Endothelial cell of umbilical vein (primary cell): ENCODE data around the gene HMCN1. TPM values are rescaled to one million over a fixed set of nuclear protein-coding genes. Genes with fewer than 3 reads are reported as not detected.

ENCODE experiments used
- BruUV-seq: library from RNA; stranded (reverse); fragments of 400-500 nt; replicated peaks from 2 replicates; lab custom pipeline; 2021; lab: Mats Ljungman, UMichigan
- CTCF ChIA-PET: fragments of 300-600, 350-600 bp; sonication (Branson Sonifier 250); formaldehyde crosslinking; loops from one replicate; lab custom pipeline; 2021; ENCODE audit warnings: antibody characterized with exemption, inconsistent platforms; lab: Charles Lee
- POLR2A ChIA-PET: fragments of 300-600, 350-600 bp; sonication (Branson Sonifier 250); formaldehyde crosslinking; loops from one replicate; lab custom pipeline; 2021; ENCODE audit warnings: antibody characterized with exemption, inconsistent platforms; lab: Charles Lee
- DNase-seq: peaks from one replicate; pipeline ENCODE4 v3.0.0-alpha.2; 2011; ENCODE audit warnings: low read depth, low spot score
- FAIRE-seq: peaks from 2 replicates; lab custom pipeline; 2011; peaks lifted over from hg19 to GRCh38; lab: Jason Lieb, UNC
- H2AFZ ChIP-seq: 2 replicates; pipeline ENCODE4 v1.6.0; 2012; ENCODE audit warnings: low read depth, low read length, control low read depth, inconsistent platforms
- H3K27ac ChIP-seq: 2 replicates; pipeline ENCODE4 v1.5.1; 2011; ENCODE audit warnings: low read depth, mild to moderate bottlenecking, control low read depth, low read length, moderate library complexity; ENCODE audit not compliant: insufficient read depth
- H3K27me3 ChIP-seq, 2 experiments: 2 replicates each; pipeline versions ENCODE4 v1.6.0 to v1.6.1; 2011; ENCODE audit warnings: low read length in 2 of 2, mixed read lengths in 1 of 2; ENCODE audit not compliant: control insufficient read depth in 2 of 2, insufficient read depth in 2 of 2
- H3K36me3 ChIP-seq, 2 experiments: 2 replicates in 1 of 2; 3 replicates in 1 of 2; pipeline ENCODE4 v1.5.1; 2011; ENCODE audit warnings: low read length in 2 of 2, mild to moderate bottlenecking in 1 of 2, moderate library complexity in 1 of 2; ENCODE audit not compliant: control insufficient read depth in 2 of 2, insufficient read depth in 2 of 2; ENCODE audit errors: extremely low read depth in 1 of 2
- H3K4me1 ChIP-seq: 3 replicates; pipeline ENCODE4 v1.5.1; 2011; ENCODE audit warnings: mild to moderate bottlenecking, low read length; ENCODE audit not compliant: control insufficient read depth, insufficient read depth; ENCODE audit errors: extremely low read depth
- H3K4me2 ChIP-seq: 2 replicates; pipeline ENCODE4 v1.6.1; 2011; ENCODE audit warnings: low read length, control low read depth, mixed read lengths; ENCODE audit not compliant: insufficient read depth
- H3K4me3 ChIP-seq, 3 experiments: fragments of 200-600 bp in 1 of 3; sonication (generic), shearing (Covaris generic) in 1 of 3; replicated peaks in 1 of 3; 2 replicates each; pipeline ENCODE4 v1.5.1; 2011 to 2016; ENCODE audit warnings: control low read depth in 3 of 3, low read length in 3 of 3, mild to moderate bottlenecking in 2 of 3, inconsistent platforms in 1 of 3, low read depth in 1 of 3, moderate library complexity in 1 of 3; ENCODE audit not compliant: insufficient read depth in 1 of 3
- H3K79me2 ChIP-seq: 2 replicates; pipeline ENCODE4 v1.6.0; 2012; ENCODE audit warnings: low read length, inconsistent platforms; ENCODE audit not compliant: control insufficient read depth, insufficient read depth
- H3K9ac ChIP-seq: replicated peaks from 2 replicates; pipeline ENCODE3; 2011; ENCODE audit warnings: low read length, control low read depth; ENCODE audit not compliant: insufficient read depth; ENCODE audit errors: extremely low read depth
- H3K9me1 ChIP-seq: replicated peaks from 3 replicates; pipeline ENCODE4 v1.6.0; 2011; ENCODE audit warnings: mild to moderate bottlenecking, low read length; ENCODE audit not compliant: control insufficient read depth, insufficient read depth; ENCODE audit errors: extremely low read depth
- H3K9me3 ChIP-seq: replicated peaks from 2 replicates; pipeline ENCODE4 v1.5.1; 2012; ENCODE audit warnings: low read length, inconsistent platforms; ENCODE audit not compliant: control insufficient read depth, insufficient read depth
- H4K20me1 ChIP-seq: replicated peaks from 2 replicates; pipeline ENCODE3; 2011; ENCODE audit warnings: mild to moderate bottlenecking, low read length; ENCODE audit not compliant: control insufficient read depth, insufficient read depth; ENCODE audit errors: extremely low read depth
- EZH2 ChIP-seq: IDR thresholded peaks from 2 replicates; pipeline ENCODE4 v1.6.1; 2012; ENCODE audit warnings: borderline replicate concordance, low read depth, mild to moderate bottlenecking, moderate library complexity, low read length, inconsistent platforms; ENCODE audit not compliant: severe bottlenecking
- FOS ChIP-seq: IDR thresholded peaks from 2 replicates; pipeline ENCODE4 v1.6.1; 2011; ENCODE audit warnings: mild to moderate bottlenecking, low read length, moderate library complexity, borderline replicate concordance; ENCODE audit not compliant: insufficient read depth
- GATA2 ChIP-seq: IDR thresholded peaks from 2 replicates; pipeline ENCODE4 v1.7.0; 2011; ENCODE audit warnings: low read depth, mild to moderate bottlenecking, moderate library complexity, mixed read lengths, low read length; ENCODE audit not compliant: insufficient read length, insufficient read depth
- JUN ChIP-seq: IDR thresholded peaks from 2 replicates; pipeline ENCODE4 v1.6.1; 2011; ENCODE audit warnings: borderline replicate concordance, low read depth; ENCODE audit not compliant: insufficient read length, insufficient read depth
- MYC ChIP-seq: IDR thresholded peaks from one replicate; pipeline ENCODE4 v1.6.1; 2011; ENCODE audit warnings: mild to moderate bottlenecking, low read depth, low read length
- POLR2A ChIP-seq: IDR thresholded peaks from 2 replicates; pipeline ENCODE4 v1.6.1; 2012; ENCODE audit warnings: low read depth, mild to moderate bottlenecking, control low read depth, low read length
- POLR2AphosphoS5 ChIP-seq: IDR thresholded peaks from 2 replicates; pipeline ENCODE4 v1.6.1; 2012; ENCODE audit warnings: low read depth, mild to moderate bottlenecking, control low read depth, low read length, moderate library complexity; ENCODE audit not compliant: insufficient read depth
- dilution Hi-C: fragments of 300-500 bp; cut with MboI; formaldehyde crosslinking; loops from one replicate; pipeline ENCODE4 v1.15.0; 2019; ENCODE audit warnings: low sequenced_read_pairs; ENCODE audit not compliant: extremely low pct_ligation_motif_present
- intact Hi-C: fragments of 100-400 bp; cut with micrococcal nuclease; formaldehyde crosslinking; loops from one replicate; pipeline ENCODE4 v1.10.0; 2022
- polyA plus RNA-seq, 4 experiments: library from polyadenylated mRNA; depleted of rRNA in 3 of 4; stranded (reverse) in 3 of 4; unstranded in 1 of 4; fragments of >200 nt; gene quantifications; 2 replicates each; pipeline versions ENCODE4 v1.2.1 to v1.2.3, GENCODE V29; 2011 to 2012; ENCODE audit warnings: missing spikeins in 1 of 4
- total RNA-seq: library from RNA; stranded (reverse); gene quantifications from 2 replicates; pipeline ENCODE4 v1.2.3, GENCODE V29; 2021
- TF ChIP-seq, protein P1 (sequence below): IDR thresholded peaks from 2 replicates; pipeline ENCODE4 v1.6.1; 2011; ENCODE audit not compliant: insufficient read depth, insufficient read length
- TF ChIP-seq, protein P2 (sequence below), 2 donors: IDR thresholded peaks; 1 replicate in 1 of 2; 2 replicates in 1 of 2; pipeline ENCODE4 v1.5.1; 2011; ENCODE audit warnings: low read length in 2 of 2, mild to moderate bottlenecking in 2 of 2, moderate library complexity in 2 of 2, control low read depth in 1 of 2, inconsistent platforms in 1 of 2, low read depth in 1 of 2; ENCODE audit not compliant: insufficient read depth in 1 of 2; ENCODE audit errors: extremely low read depth in 1 of 2

Gene HMCN1
- total and polyA plus RNA-seq, 2 donors (not counting 3 experiments of a cell fraction or from before 2014, with no cell fraction given): 10.3 to 16.0 TPM

DNA sequence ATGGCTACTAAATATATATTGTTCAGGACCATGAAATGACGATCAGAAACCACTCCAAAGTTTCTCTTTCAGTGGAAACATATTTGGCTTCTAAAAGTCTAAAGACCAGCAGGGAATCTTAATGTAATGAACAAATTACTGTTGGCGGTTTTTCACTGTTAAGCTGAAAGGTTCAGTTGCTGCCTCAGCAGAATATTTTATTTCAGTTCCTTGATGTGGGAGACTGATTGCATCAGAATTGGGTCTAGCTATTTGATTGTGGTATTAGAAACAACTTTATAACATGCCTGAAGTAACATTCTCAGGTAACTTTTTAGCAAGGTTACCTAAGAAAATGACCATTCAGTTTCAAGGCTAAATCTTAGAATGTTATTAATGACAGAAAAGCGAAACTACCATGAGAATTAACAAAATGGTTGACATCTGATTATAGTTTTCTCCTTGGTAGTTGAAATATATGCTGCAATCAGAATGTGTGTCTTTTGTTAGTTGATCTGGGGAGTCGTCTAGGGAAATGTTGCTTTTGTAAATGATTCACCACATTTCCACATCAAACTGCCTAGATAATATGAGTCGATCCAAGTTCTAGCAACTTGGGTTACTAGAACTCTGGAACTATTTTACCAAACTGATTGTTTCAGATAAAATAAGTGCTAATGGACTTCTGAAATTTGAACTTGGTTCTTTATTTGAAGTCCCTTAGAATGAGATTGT lies 200.4 kb downstream of the HMCN1 start:
- BruUV-seq: no TSS peak
- ChIA-PET CTCF (no interaction called here), POLR2A (no interaction called here)
- Histone ChIP-seq H3K4me3 (no peak overlapping the region), H3K9me1 (no peaks in the 10 kb centered on the region), H4K20me1 (no peaks in the 10 kb centered on the region), H3K27me3 (no peaks in the 10 kb centered on the region), H3K9ac (no peak overlapping the region), H3K4me1 (no peaks in the 10 kb centered on the region), H3K27ac (no peak overlapping the region), H3K36me3 (no peaks in the 10 kb centered on the region), H2AFZ (no peak overlapping the region), H3K9me3 (no peaks in the 10 kb centered on the region), H3K4me2 (no peak overlapping the region), H3K79me2 (no peaks in the 10 kb centered on the region)
- intact Hi-C loops: no loop called here
- no peak for TF ChIP-seq POLR2AphosphoS5
- TF ChIP-seq EZH2: no peak
- TF ChIP-seq GATA2: no peak
- TF ChIP-seq JUN: no peak
- TF ChIP-seq FOS: no peak
- TF ChIP-seq, protein P1, sequence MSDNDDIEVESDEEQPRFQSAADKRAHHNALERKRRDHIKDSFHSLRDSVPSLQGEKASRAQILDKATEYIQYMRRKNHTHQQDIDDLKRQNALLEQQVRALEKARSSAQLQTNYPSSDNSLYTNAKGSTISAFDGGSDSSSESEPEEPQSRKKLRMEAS: no peak
- TF ChIP-seq MYC: no peak
- TF ChIP-seq, protein P2, sequence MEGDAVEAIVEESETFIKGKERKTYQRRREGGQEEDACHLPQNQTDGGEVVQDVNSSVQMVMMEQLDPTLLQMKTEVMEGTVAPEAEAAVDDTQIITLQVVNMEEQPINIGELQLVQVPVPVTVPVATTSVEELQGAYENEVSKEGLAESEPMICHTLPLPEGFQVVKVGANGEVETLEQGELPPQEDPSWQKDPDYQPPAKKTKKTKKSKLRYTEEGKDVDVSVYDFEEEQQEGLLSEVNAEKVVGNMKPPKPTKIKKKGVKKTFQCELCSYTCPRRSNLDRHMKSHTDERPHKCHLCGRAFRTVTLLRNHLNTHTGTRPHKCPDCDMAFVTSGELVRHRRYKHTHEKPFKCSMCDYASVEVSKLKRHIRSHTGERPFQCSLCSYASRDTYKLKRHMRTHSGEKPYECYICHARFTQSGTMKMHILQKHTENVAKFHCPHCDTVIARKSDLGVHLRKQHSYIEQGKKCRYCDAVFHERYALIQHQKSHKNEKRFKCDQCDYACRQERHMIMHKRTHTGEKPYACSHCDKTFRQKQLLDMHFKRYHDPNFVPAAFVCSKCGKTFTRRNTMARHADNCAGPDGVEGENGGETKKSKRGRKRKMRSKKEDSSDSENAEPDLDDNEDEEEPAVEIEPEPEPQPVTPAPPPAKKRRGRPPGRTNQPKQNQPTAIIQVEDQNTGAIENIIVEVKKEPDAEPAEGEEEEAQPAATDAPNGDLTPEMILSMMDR (IDR thresholded peaks at IDR 0.05; ENCODE audit: extremely low read depth in 1 of 2, insufficient read depth in 1 of 2, low read depth in 1 of 2, low read length in 2 of 2): no peak
- no peak for TF ChIP-seq POLR2A
- no peak for FAIRE-seq
- DNase-seq: no peak
- dilution Hi-C loops: no loop called here
